Lower leg skin (tissue), 3 donors: ENCODE results near the gene STK25.
A peak's percentile ranks its signal among the peaks of the same experiment; 100 is the strongest.

Source experiments
- POLR2A ChIP-seq, 2 donors: fragments of 450-650 bp; IDR thresholded peaks; one replicate each; pipeline ENCODE4 v1.6.1; 2016 to 2017; ENCODE audit warnings: antibody characterized with exemption in 2 of 2, mild to moderate bottlenecking in 1 of 2, moderate library complexity in 1 of 2
- TF ChIP-seq, protein P1 (sequence below), 3 donors: fragments of 450-650 bp; IDR thresholded peaks; one replicate each; pipeline ENCODE4 v1.5.1; 2016; ENCODE audit warnings: antibody characterized with exemption in 3 of 3, mild to moderate bottlenecking in 3 of 3, moderate library complexity in 2 of 3

DNA sequence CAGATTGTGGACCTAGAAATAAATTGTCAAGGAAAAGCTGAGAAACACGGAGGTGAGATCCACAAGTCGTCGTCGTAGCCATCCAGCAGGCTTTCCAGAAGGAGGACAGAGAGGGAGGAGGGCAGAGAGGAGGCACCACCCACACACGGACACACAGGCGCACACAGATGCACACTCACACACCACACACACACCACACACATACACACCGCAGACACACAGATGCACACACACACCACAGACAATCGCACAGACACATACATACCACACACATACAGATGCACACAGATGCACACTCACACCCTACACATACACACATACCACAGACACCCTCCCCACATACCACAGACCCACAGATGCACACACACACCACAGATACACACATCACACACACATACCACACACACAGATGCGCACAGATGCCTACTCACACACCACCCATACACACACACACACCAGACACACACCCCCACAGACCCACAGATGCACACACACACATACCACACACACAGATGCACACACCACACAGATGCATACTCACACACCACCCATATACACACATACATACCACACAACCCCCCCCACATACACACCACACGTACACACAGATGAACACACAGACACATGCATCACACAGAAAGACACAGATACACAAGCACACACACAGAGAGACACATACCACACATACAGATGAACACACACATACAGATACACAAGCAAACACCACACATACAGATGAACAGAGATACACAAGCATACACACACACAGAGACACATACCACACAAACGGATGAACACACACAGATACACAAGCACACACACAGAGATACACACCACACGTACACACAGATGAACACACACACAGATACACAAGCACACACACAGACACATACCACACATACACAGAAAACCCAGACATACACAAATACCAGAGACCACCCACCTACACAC, 37.4 kb upstream of the STK25 start:
- TF ChIP-seq, protein P1, sequence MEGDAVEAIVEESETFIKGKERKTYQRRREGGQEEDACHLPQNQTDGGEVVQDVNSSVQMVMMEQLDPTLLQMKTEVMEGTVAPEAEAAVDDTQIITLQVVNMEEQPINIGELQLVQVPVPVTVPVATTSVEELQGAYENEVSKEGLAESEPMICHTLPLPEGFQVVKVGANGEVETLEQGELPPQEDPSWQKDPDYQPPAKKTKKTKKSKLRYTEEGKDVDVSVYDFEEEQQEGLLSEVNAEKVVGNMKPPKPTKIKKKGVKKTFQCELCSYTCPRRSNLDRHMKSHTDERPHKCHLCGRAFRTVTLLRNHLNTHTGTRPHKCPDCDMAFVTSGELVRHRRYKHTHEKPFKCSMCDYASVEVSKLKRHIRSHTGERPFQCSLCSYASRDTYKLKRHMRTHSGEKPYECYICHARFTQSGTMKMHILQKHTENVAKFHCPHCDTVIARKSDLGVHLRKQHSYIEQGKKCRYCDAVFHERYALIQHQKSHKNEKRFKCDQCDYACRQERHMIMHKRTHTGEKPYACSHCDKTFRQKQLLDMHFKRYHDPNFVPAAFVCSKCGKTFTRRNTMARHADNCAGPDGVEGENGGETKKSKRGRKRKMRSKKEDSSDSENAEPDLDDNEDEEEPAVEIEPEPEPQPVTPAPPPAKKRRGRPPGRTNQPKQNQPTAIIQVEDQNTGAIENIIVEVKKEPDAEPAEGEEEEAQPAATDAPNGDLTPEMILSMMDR (IDR thresholded peaks at IDR 0.05), result peak in 1 of 3 donors; percentile 61
- TF ChIP-seq POLR2A (IDR thresholded peaks at IDR 0.05), result no peak
